Neuron (in vitro differentiated cells): Measurements from ENCODE around the gene PIN1.

Experiments used
- H2AFZ ChIP-seq: one replicate; pipeline ENCODE4 v1.6.1; 2013; ENCODE audit warnings: low read depth, mild to moderate bottlenecking, inconsistent platforms, low read length, moderate library complexity
- H3K27me3 ChIP-seq: one replicate; pipeline ENCODE4 v1.6.1; 2013; ENCODE audit warnings: low read length; ENCODE audit not compliant: insufficient read depth
- H3K36me3 ChIP-seq: one replicate; pipeline ENCODE4 v1.6.1; 2013; ENCODE audit warnings: low read length; ENCODE audit not compliant: insufficient read depth
- H3K4me1 ChIP-seq: one replicate; pipeline ENCODE4 v1.6.1; 2013; ENCODE audit warnings: low read length; ENCODE audit not compliant: insufficient read depth
- H3K4me3 ChIP-seq: 2 replicates; pipeline ENCODE4 v1.5.1; 2013; ENCODE audit warnings: mild to moderate bottlenecking, low read length, moderate library complexity
- H3K9me3 ChIP-seq: one replicate; pipeline ENCODE4 v1.6.1; 2013; ENCODE audit warnings: low read length

The PIN1 gene

GRCh38 chr19:9854282-9854846 lies 19.2 kb downstream of the PIN1 start:
- H3K36me3 ChIP-seq: peaks cover 5% of the 10 kb centered on the region
- no peaks in the 10 kb centered on the region for H3K27me3 ChIP-seq
- H2AFZ ChIP-seq: no peak overlapping the region
- H3K4me3 ChIP-seq: no peak overlapping the region
- peaks cover 4% of the 10 kb centered on the region for H3K9me3 ChIP-seq
- no peaks in the 10 kb centered on the region for H3K4me1 ChIP-seq

DNA sequence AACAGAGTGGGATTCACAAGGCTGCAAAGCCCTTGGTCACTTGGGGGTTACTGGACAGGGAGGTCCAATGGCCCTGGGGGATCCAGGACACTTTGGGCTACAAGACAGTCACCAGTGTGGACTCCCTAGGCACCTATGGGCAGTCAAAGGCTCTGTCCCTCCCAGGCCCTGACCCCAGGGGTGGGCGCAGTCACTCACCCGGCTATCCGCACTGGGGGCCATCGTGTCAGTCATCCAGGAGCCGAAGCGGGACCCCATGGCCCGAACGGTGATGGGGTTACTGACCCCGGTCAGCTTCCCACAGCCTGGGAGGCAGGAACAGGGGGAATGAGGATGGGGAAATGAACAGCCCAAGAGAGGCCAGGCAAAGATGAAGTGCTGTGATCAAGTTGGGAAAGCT lies 21.5 kb downstream of the PIN1 start:
- H3K4me3 ChIP-seq: no peak overlapping the region
- H3K27me3 ChIP-seq: no peaks in the 10 kb centered on the region
- H2AFZ ChIP-seq: no peak overlapping the region
- no peaks in the 10 kb centered on the region for H3K4me1 ChIP-seq
- peaks cover under 1% of the 10 kb centered on the region for H3K36me3 ChIP-seq
- H3K9me3 ChIP-seq: peaks cover 4% of the 10 kb centered on the region

DNA sequence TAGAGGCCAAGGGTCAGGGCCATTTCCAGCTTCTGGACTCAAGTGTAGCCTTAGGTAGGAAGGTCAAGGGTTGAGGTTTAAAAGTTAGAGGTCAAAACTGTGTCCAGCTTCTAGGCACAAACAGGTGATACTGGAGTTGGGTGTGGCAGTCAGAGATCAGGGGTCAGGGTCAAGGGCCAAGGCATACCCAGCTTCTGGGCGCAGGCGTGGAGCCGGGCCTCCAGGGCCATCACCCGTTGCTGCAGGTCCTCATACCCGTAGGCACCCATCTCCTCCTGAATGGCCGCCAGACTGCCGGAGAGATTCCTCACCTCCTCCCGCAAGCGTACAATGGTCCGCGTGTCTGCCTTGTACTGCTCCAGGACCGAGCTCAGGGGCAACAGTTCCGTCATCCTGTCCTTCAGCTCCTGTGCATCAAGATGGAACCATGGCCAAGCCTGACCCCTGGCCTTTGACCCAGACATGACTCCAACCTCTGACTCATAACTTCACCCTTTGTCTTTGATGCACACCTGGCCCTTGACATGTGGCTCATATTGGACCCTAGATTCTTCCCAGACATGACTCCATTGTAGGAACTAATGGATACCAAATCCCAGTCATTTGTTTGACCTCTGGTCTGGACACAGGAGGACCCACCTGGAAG lies 22.1 kb downstream of the PIN1 start:
- no peaks in the 10 kb centered on the region for H3K36me3 ChIP-seq
- no peaks in the 10 kb centered on the region for H3K4me1 ChIP-seq
- H3K9me3 ChIP-seq: peaks cover 4% of the 10 kb centered on the region
- H3K27me3 ChIP-seq: no peaks in the 10 kb centered on the region
- no peak overlapping the region for H2AFZ ChIP-seq
- no peak overlapping the region for H3K4me3 ChIP-seq

DNA sequence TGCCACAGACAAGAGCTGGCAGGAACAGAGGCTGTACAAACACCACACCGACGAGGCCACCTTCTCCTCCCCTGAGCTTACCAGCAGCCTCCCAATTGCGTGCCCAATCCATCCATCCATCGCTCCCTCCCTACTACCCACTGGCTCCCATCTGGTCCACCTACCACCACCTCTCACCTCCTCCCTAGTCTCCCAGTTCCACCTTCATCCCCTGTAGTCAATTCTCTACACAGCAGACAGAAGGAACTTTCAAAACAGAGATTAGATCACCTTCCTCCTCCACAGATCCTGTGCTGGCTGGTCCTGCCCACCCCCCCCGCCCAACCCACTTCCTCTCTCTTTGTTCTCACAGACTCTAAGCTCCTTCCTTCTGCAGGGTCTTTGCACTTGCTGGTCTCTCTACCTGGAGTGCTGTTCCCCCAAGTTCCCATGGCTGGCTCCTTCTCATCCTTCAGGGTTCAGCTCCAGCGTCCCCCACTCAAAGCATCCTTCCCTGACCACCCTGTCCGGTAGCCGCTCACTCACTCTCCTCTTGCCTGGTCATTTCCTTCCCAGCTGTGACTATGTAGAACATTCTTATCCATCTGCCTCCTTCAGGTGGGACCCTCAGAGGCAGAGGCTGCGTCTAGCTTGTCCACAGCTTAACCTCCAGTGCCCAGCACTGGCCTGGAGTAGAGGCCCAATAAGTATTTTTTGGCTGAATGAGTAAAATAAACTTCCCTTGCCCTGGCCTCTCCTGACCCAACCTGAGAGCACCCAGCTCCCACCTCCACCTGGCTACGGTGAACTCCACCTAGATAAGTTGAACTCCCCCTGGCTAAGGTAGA lies 23.0 kb downstream of the PIN1 start:
- Histone ChIP-seq H3K36me3 (no peaks in the 10 kb centered on the region), H3K9me3 (peaks cover 4% of the 10 kb centered on the region), H3K4me1 (no peaks in the 10 kb centered on the region), H2AFZ (no peak overlapping the region), H3K4me3 (no peak overlapping the region), H3K27me3 (no peaks in the 10 kb centered on the region)

- H3K27me3 ChIP-seq: no peaks in the 10 kb centered on the region
- H3K36me3 ChIP-seq: no peaks in the 10 kb centered on the region
- peaks cover 4% of the 10 kb centered on the region for H3K9me3 ChIP-seq
- no peak overlapping the region for H2AFZ ChIP-seq
- no peak overlapping the region for H3K4me3 ChIP-seq
- no peaks in the 10 kb centered on the region for H3K4me1 ChIP-seq
Measured at GRCh38 chr19:9858766-9859165, 23.6 kb downstream of the PIN1 start.

DNA sequence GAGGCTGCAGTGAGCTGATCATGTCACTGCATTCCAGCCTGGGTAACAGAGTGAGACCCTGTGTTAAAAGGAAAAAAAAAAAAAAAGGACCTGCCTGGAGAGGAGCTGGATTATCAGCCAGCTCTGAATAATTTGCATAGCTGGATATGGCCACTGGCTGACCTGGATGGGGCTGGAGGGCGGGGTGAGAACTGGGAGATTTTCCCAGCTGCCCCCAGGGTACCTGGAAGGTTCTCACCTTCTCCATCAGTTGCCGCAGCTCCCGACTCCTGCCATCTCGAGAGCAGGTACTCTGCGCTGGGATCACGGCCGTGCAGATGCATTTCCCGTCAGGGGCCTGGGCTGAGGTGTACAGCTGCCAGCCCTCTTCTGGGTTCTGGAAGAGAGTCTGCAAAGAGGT lies 25.3 kb downstream of the PIN1 start:
- no peak overlapping the region for H2AFZ ChIP-seq
- H3K27me3 ChIP-seq: no peaks in the 10 kb centered on the region
- H3K36me3 ChIP-seq: no peaks in the 10 kb centered on the region
- no peak overlapping the region for H3K4me3 ChIP-seq
- H3K9me3 ChIP-seq: peaks cover 2% of the 10 kb centered on the region
- no peaks in the 10 kb centered on the region for H3K4me1 ChIP-seq

DNA sequence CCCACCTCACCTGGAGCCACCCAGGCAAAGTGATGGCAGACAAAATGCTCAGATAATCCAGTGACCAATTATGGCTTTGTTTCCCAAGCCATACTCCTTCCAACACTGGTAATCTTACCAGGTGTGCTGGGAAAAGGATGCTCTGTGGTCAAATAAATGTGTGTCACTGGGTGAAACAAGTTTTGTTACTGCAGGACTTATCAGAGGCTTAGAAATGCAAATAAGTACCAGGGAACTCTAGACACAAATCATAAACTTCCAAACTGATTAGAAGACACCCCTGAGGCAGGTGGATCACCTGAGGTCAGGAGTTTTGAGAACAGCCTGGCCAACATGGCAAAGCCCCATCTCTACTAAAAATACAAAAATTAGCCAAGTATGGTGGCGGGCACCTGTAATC lies 26.4 kb downstream of the PIN1 start:
- no peaks in the 10 kb centered on the region for H3K27me3 ChIP-seq
- no peaks in the 10 kb centered on the region for H3K36me3 ChIP-seq
- H3K4me3 ChIP-seq: no peak overlapping the region
- no peaks in the 10 kb centered on the region for H3K4me1 ChIP-seq
- peaks cover 2% of the 10 kb centered on the region for H3K9me3 ChIP-seq
- H2AFZ ChIP-seq: no peak overlapping the region

DNA sequence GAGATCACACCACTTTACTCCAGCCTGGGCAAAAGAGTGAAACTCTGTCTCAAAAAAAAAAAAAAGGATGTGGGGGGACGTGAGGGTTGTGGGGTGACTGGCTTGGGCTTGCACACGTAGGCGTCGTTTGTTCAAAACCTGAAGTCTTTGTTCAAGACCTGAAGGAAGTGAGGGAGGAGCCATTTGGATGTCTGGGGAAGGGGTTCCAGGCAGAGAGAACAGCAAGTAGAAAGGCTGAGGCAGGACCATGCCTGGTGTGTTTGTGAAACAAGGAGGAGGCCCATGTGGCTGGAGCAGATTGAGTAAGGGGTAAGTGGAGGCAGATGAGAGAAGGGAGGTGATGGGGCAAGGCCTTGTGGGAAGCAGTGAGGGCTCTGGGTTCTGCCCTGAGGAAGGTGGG lies 27.8 kb downstream of the PIN1 start:
- no peaks in the 10 kb centered on the region for H3K4me1 ChIP-seq
- H3K27me3 ChIP-seq: no peaks in the 10 kb centered on the region
- no peak overlapping the region for H2AFZ ChIP-seq
- H3K4me3 ChIP-seq: no peak overlapping the region
- H3K9me3 ChIP-seq: no peaks in the 10 kb centered on the region
- no peaks in the 10 kb centered on the region for H3K36me3 ChIP-seq

GRCh38 chr19:9863759-9864158 lies 28.6 kb downstream of the PIN1 start:
- no peak overlapping the region for H3K4me3 ChIP-seq
- H3K9me3 ChIP-seq: no peaks in the 10 kb centered on the region
- H3K27me3 ChIP-seq: no peaks in the 10 kb centered on the region
- no peaks in the 10 kb centered on the region for H3K4me1 ChIP-seq
- H2AFZ ChIP-seq: no peak overlapping the region
- H3K36me3 ChIP-seq: no peaks in the 10 kb centered on the region

GRCh38 chr19:9865732-9866501 lies 30.8 kb downstream of the PIN1 start:
- H3K27me3 ChIP-seq: no peaks in the 10 kb centered on the region
- no peaks in the 10 kb centered on the region for H3K4me1 ChIP-seq
- H2AFZ ChIP-seq: no peak overlapping the region
- H3K9me3 ChIP-seq: no peaks in the 10 kb centered on the region
- H3K36me3 ChIP-seq: no peaks in the 10 kb centered on the region
- no peak overlapping the region for H3K4me3 ChIP-seq

DNA sequence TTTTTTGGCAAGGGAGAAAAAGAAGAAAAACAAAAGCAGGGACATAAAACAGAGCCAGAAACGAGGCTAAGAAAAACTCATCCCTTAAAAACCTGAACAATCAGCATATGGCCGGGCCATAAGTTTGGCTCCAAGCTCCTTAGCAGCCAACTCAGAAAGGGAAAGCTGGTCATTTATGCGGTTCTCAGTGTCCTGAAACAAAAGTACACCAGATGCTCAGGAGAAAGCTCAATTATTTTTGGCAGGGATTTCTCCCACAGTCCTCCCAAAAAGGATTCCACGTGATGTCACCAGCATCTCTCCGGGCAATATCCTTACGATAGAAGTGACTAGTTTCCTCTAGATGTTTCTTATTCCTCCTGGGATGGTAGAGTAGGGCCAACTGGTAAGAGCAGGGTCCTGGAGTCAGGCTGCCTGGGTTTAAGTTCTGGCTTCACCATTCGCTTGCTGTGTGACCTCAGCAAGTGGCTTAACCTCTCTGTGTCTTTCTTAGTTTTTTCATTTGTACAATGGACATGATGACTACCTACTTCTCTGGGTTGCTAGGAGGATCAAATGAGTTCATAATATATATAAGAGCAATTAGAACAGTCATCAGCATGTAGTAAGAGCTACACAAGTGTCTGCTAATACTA lies 34.0 kb downstream of the PIN1 start:
- Histone ChIP-seq H3K4me3 (no peak overlapping the region), H2AFZ (no peak overlapping the region), H3K9me3 (no peaks in the 10 kb centered on the region), H3K36me3 (no peaks in the 10 kb centered on the region), H3K27me3 (no peaks in the 10 kb centered on the region), H3K4me1 (no peaks in the 10 kb centered on the region)

DNA sequence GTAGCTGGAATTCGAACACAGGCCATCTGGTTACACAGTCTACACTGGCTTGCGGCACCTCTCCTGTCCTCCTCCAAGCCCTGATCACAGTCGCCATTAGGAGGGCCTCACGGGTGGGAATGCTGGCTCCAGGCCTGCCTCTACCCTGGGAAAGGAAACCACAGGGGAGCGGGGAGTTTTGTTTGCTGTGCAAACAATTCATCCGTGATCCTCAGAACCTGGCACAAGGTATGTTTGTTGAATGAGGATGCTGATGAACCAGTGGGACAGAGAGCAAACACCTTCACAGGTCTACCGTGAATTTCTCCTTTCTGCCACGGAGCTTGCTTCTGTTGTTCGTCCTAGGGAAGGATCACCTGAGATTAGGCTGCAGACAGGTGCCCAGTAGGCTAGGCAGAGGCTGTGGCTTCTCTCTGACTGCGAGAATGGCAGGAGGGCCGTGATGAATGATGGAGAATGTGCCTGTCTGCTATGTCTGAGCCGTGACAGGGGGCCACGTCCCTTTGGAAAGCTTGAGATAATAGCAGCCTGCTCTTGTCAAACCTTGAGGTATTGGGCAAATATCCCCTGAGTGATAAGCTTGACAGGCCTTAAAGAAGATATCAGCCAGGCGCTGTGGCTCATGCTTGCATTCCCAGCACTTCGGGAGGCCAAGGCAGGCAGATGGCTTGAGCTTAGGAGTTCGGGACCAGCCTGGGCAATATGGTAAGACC lies 36.7 kb downstream of the PIN1 start:
- H3K4me3 ChIP-seq: no peak overlapping the region
- H3K4me1 ChIP-seq: peaks cover 13% of the 10 kb centered on the region
- no peaks in the 10 kb centered on the region for H3K9me3 ChIP-seq
- no peak overlapping the region for H2AFZ ChIP-seq
- H3K36me3 ChIP-seq: no peaks in the 10 kb centered on the region
- no peaks in the 10 kb centered on the region for H3K27me3 ChIP-seq
